IPS DF 6.9 (cell line): ENCODE measurements around the gene GMPPA.

Experiments
- DNase-seq: peaks from one replicate; pipeline ENCODE4 v3.0.0-alpha.2; 2013; ENCODE audit warnings: low read depth, low spot score
- H3K27ac ChIP-seq: one replicate; pipeline ENCODE4 v1.5.1; 2013; ENCODE audit warnings: low read length, control low read depth
- H3K27me3 ChIP-seq: 2 replicates; pipeline ENCODE4 v1.6.1; 2013; ENCODE audit warnings: mild to moderate bottlenecking, low read length; ENCODE audit not compliant: control insufficient read depth, insufficient read depth
- H3K36me3 ChIP-seq: 2 replicates; pipeline ENCODE4 v1.6.1; 2013; ENCODE audit warnings: low read length; ENCODE audit not compliant: control insufficient read depth, insufficient read depth
- H3K4me1 ChIP-seq: 2 replicates; pipeline ENCODE4 v1.6.1; 2013; ENCODE audit warnings: low read length; ENCODE audit not compliant: control insufficient read depth, insufficient read depth
- H3K4me3 ChIP-seq: 2 replicates; pipeline ENCODE4 v1.5.1; 2013; ENCODE audit warnings: mild to moderate bottlenecking, low read length
- H3K9me3 ChIP-seq: 2 replicates; pipeline ENCODE4 v1.6.1; 2013; ENCODE audit warnings: low read length, inconsistent platforms; ENCODE audit not compliant: control insufficient read depth, insufficient read depth
- WGBS: extraction: QIAGEN DNeasy Blood & Tissue Kit; methylation state at CpG from one replicate; pipeline ENCODE4 v1.1.7; 2013; ENCODE audit warnings: mixed read lengths, missing lambda C conversion rate; ENCODE audit not compliant: insufficient read length, insufficient coverage; 5-methylcytosine and 5-hydroxymethylcytosine counted together

The GMPPA gene

GRCh38 chr2:219468410-219469185 is 30.1 kb upstream of the GMPPA start:
- peaks cover 8% of the 10 kb centered on the region for H3K36me3 ChIP-seq

GRCh38 chr2:219469186-219469724 is 29.4 kb upstream of the GMPPA start:
- H3K36me3 ChIP-seq, result peaks cover 8% of the 10 kb centered on the region
- DNase-seq, result no peak
- no peaks in the 10 kb centered on the region for H3K4me1 ChIP-seq
- no peaks in the 10 kb centered on the region for H3K27me3 ChIP-seq
- no CpG with 5 or more reads among the region's 16 CpGs for WGBS
- H3K4me3 ChIP-seq, result no peak overlapping the region
- no peaks in the 10 kb centered on the region for H3K9me3 ChIP-seq
- H3K27ac ChIP-seq, result no peak overlapping the region

More at GRCh38 chr2:219468410-219469185, 30.1 kb upstream of the GMPPA start:
- Histone ChIP-seq H3K4me1 (no peaks in the 10 kb centered on the region), H3K27me3 (no peaks in the 10 kb centered on the region), H3K9me3 (no peaks in the 10 kb centered on the region), H3K27ac (no peak overlapping the region), H3K4me3 (no peak overlapping the region)
- DNase-seq, result no peak
- no CpG with 5 or more reads among the region's 23 CpGs for WGBS

GRCh38 chr2:219470429-219470828 is 28.3 kb upstream of the GMPPA start:
- Histone ChIP-seq H3K36me3 (peaks cover 8% of the 10 kb centered on the region; the same call in 1 of the 2 replicates), H3K27me3 (no peaks in the 10 kb centered on the region), H3K9me3 (no peaks in the 10 kb centered on the region), H3K27ac (no peak overlapping the region), H3K4me3 (no peak overlapping the region), H3K4me1 (no peaks in the 10 kb centered on the region)
- WGBS, result no CpG with 5 or more reads among the region's 4 CpGs
- DNase-seq, result no peak

DNA sequence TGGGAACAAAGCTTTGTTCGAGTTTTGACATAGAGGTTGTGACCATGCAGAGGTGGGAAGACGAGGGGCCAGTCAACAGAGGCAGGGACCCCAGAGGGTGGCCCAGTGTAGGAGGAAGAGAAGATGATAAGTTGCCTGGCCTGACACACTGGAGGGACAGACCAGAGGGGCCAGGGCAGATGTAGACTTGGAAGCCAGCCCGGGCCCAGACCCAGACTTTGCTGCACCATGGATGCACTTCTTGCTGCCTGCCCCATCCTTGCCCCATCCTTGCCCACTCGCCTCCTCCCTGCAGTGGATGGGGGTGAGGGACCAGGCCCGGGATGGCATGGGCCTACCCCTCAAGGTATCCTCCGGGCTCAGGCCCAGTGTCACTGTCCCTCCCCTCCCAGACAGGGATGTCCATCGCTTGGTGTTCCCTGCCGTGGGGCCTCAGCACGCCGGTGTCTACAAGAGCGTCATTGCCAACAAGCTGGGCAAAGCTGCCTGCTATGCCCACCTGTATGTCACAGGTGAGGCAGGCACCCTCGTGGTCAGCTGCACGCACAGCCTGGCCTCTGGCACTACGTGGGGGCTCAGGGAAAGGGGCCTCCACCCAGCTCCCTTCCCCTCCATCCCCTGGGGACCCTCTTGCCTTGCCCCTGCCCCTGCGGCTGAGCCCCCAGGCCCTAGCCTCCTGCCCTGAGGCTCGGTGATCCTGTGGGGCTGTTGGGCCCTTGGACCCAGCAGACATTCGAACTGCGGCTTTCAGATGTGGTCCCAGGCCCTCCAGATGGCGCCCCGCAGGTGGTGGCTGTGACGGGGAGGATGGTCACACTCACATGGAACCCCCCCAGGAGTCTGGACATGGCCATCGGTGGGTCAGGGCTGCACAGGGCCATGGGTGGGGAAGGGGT is 27.0 kb upstream of the GMPPA start:
- WGBS, result no CpG with 5 or more reads among the region's 22 CpGs
- Histone ChIP-seq H3K36me3 (peaks cover 6% of the 10 kb centered on the region; the same call in 1 of the 2 replicates), H3K27me3 (no peaks in the 10 kb centered on the region), H3K27ac (no peak overlapping the region), H3K4me3 (no peak overlapping the region), H3K4me1 (no peaks in the 10 kb centered on the region), H3K9me3 (no peaks in the 10 kb centered on the region)
- no peak for DNase-seq

GRCh38 chr2:219472629-219473187 is 26.0 kb upstream of the GMPPA start:
- H3K27ac ChIP-seq, result no peak overlapping the region
- no peak for DNase-seq
- peaks cover 3% of the 10 kb centered on the region; the same call in 1 of the 2 replicates for H3K4me1 ChIP-seq
- 0 out of 2 replicates have a peak, but pooled peaks cover 3% of the 10 kb centered on the region for H3K36me3 ChIP-seq
- no CpG with 5 or more reads among the region's 12 CpGs for WGBS
- no peak overlapping the region for H3K4me3 ChIP-seq
- H3K27me3 ChIP-seq, result no peaks in the 10 kb centered on the region
- no peaks in the 10 kb centered on the region for H3K9me3 ChIP-seq

DNA sequence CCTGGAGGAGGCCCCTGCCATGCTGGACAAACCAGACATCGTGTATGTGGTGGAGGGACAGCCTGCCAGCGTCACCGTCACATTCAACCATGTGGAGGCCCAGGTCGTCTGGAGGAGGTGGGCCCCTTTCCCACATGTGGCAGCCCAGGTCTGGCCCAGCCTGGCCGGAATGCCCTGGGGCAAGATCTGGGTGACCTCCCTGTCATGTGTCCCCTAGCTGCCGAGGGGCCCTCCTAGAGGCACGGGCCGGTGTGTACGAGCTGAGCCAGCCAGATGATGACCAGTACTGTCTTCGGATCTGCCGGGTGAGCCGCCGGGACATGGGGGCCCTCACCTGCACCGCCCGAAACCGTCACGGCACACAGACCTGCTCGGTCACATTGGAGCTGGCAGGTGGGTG is 25.2 kb upstream of the GMPPA start:
- no peak for DNase-seq
- Histone ChIP-seq H3K27me3 (no peaks in the 10 kb centered on the region), H3K4me3 (no peak overlapping the region), H3K36me3 (0 out of 2 replicates have a peak, but pooled peaks cover 3% of the 10 kb centered on the region), H3K4me1 (peaks cover 3% of the 10 kb centered on the region), H3K27ac (no peak overlapping the region), H3K9me3 (no peaks in the 10 kb centered on the region)
- WGBS, result no CpG with 5 or more reads among the region's 18 CpGs

- no peak overlapping the region for H3K27ac ChIP-seq
- DNase-seq, result no peak
- H3K4me1 ChIP-seq, result peaks cover 3% of the 10 kb centered on the region
- H3K27me3 ChIP-seq, result no peaks in the 10 kb centered on the region
- WGBS, result no CpG with 5 or more reads among the region's 11 CpGs
- no peaks in the 10 kb centered on the region for H3K9me3 ChIP-seq
- H3K4me3 ChIP-seq, result no peak overlapping the region
- no peaks in the 10 kb centered on the region for H3K36me3 ChIP-seq
Observed at GRCh38 chr2:219474285-219475060, 24.2 kb upstream of the GMPPA start.

DNA sequence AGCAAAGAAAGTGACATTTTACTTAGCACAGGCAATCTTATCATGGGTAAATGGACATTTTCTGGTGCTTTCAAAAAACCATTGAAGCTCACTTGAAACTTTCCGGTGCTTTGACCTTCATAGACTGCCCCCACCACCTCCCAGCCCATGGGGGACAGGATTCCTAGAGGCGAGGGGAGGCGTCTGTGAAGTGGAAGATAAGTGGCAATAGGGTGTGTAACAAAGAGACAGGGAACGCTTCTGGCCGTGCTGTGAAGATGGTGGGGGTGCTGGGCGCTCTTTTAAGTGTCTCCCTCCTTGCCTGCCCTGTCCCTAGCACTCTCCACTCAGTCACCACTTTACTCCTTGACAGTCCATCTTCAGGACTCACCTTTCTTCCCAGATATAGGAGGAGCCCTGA is 23.4 kb upstream of the GMPPA start:
- no peak overlapping the region for H3K4me3 ChIP-seq
- H3K9me3 ChIP-seq, result no peaks in the 10 kb centered on the region
- peaks cover 3% of the 10 kb centered on the region for H3K4me1 ChIP-seq
- H3K36me3 ChIP-seq, result no peaks in the 10 kb centered on the region
- no peak for DNase-seq
- no CpG with 5 or more reads among the region's 6 CpGs for WGBS
- H3K27ac ChIP-seq, result no peak overlapping the region
- no peaks in the 10 kb centered on the region for H3K27me3 ChIP-seq

- peaks cover 3% of the 10 kb centered on the region for H3K4me1 ChIP-seq
- peak overlapping the region; percentile 20; the same call in 1 of the 2 replicates for H3K4me3 ChIP-seq
- H3K27ac ChIP-seq, result no peak overlapping the region
- WGBS, result no CpG with 5 or more reads among the region's 14 CpGs
- no peaks in the 10 kb centered on the region for H3K27me3 ChIP-seq
- no peaks in the 10 kb centered on the region for H3K36me3 ChIP-seq
- DNase-seq, result no peak
- H3K9me3 ChIP-seq, result no peaks in the 10 kb centered on the region
Observed at GRCh38 chr2:219475697-219476651, 22.7 kb upstream of the GMPPA start.
